PC-9 (cell line): ENCODE measurements around the gene S100B. TPM values are rescaled to one million over a fixed set of nuclear protein-coding genes. Genes with fewer than 3 reads are reported as not detected.
"Not testable (repeated sequence)": the region's sequence is repeated elsewhere in the genome, so short reads cannot be mapped to it uniquely, and the experiment has no call there.

Source experiments
- BruUV-seq: library from RNA; stranded (reverse); fragments of 400-500 nt; replicated peaks from 2 replicates; lab custom pipeline; 2021; lab: Mats Ljungman, UMichigan
- CTCF ChIA-PET: fragments of 300-600 bp; sonication (Branson Sonifier 250); formaldehyde crosslinking; loops from one replicate; lab custom pipeline; 2022; ENCODE audit warnings: antibody characterized with exemption; lab: Charles Lee
- POLR2A ChIA-PET: fragments of 300-600 bp; sonication (Branson Sonifier 250); formaldehyde crosslinking; loops from one replicate; lab custom pipeline; 2022; ENCODE audit warnings: antibody characterized with exemption; ENCODE audit not compliant: unreplicated experiment; lab: Charles Lee
- DNase-seq, 2 experiments: peaks; one replicate each; pipeline versions ENCODE4 v3.0.0 to v3.0.0-alpha.2; 2015 to 2022; ENCODE audit warnings: mixed read lengths in 1 of 2
- H2AFZ ChIP-seq: fragments of 200-600 bp; sonication (generic); 2 replicates; pipeline ENCODE4 v1.8.1; 2017; ENCODE audit warnings: antibody characterized with exemption
- H3F3A ChIP-seq: fragments of 200-600 bp; sonication (generic); 2 replicates; pipeline ENCODE4 v1.8.1; 2017; ENCODE audit warnings: antibody characterized with exemption, mild to moderate bottlenecking, low read depth; ENCODE audit not compliant: insufficient read depth
- H3K27ac ChIP-seq: fragments of 200-600 bp; sonication (generic); 2 replicates; pipeline ENCODE4 v1.6.1; 2016; ENCODE audit warnings: mixed run types
- H3K27me3 ChIP-seq: fragments of 200-600 bp; sonication (generic); 2 replicates; pipeline ENCODE4 v1.6.1; 2016; ENCODE audit warnings: low read depth, mixed run types; ENCODE audit not compliant: insufficient read depth
- H3K36me3 ChIP-seq: fragments of 200-600 bp; sonication (generic); 2 replicates; pipeline ENCODE4 v1.6.1; 2016; ENCODE audit warnings: low read depth, mixed run types
- H3K4me1 ChIP-seq: fragments of 200-600 bp; sonication (generic); replicated peaks from 2 replicates; pipeline ENCODE4 v1.6.1; 2016; ENCODE audit warnings: mixed run types; ENCODE audit not compliant: insufficient read depth
- H3K4me2 ChIP-seq: fragments of 200-600 bp; sonication (generic); 2 replicates; pipeline ENCODE4 v1.6.1; 2017; ENCODE audit warnings: mixed run types
- H3K4me3 ChIP-seq: fragments of 200-600 bp; sonication (generic); 2 replicates; pipeline ENCODE4 v1.6.1; 2016; ENCODE audit warnings: mixed run types
- H3K79me2 ChIP-seq: fragments of 200-600 bp; sonication (generic); 2 replicates; pipeline ENCODE4 v1.6.1; 2017; ENCODE audit warnings: low read depth, mixed run types
- H3K9me2 ChIP-seq: fragments of 200-600 bp; sonication (generic); 2 replicates; pipeline ENCODE4 v1.8.1; 2017; ENCODE audit warnings: mild to moderate bottlenecking; ENCODE audit not compliant: insufficient read depth
- H3K9me3 ChIP-seq: fragments of 200-600 bp; sonication (generic); 2 replicates; pipeline ENCODE4 v1.8.1; 2016; ENCODE audit warnings: low read depth; ENCODE audit not compliant: insufficient read depth
- H4K20me1 ChIP-seq: fragments of 200-600 bp; sonication (generic); 2 replicates; pipeline ENCODE4 v1.8.1; 2017; ENCODE audit not compliant: insufficient read depth
- EZH2 ChIP-seq: fragments of 200-600 bp; sonication (generic); IDR thresholded peaks from 2 replicates; pipeline ENCODE4 v1.8.0; 2017; ENCODE audit warnings: antibody characterized with exemption, low read depth
- intact Hi-C: fragments of 100-400 bp; cut with micrococcal nuclease; formaldehyde crosslinking; loops from one replicate; pipeline ENCODE4 v1.10.0; 2022; ENCODE audit not compliant: unreplicated experiment
- total RNA-seq: library from RNA; stranded (reverse); gene quantifications from 2 replicates; pipeline ENCODE4 v1.2.3, GENCODE V29; 2021
- TF ChIP-seq, protein P1 (sequence below): fragments of 200-600 bp; sonication (generic); conservative IDR thresholded peaks from 2 replicates; pipeline ENCODE4 v1.6.1; 2017; ENCODE audit warnings: mixed run types, antibody characterized with exemption, mild to moderate bottlenecking, moderate library complexity

The S100B gene
- total RNA-seq, 1 experiment from 2014 or later = not detected

DNA sequence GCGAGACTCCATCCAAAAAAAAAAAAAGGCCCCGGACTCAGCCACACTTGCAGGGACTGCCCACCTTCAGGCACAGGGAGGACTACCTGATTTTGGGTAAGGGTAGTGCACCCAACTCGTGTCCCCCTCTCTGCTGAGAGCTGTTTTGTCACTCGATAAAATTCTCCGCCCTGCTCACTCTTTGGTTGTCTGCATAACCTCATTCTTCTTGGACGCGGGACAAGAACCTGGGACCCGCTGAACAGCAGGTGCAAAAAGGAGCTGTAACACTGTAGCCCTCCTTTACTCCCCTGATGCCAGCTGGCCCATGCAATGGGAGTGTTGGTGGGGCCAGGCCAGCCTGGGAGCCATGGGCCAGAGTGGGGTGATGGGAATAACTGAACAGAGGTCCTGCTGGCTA lies 10.6 kb downstream of the S100B start:
- TF ChIP-seq, protein P1, sequence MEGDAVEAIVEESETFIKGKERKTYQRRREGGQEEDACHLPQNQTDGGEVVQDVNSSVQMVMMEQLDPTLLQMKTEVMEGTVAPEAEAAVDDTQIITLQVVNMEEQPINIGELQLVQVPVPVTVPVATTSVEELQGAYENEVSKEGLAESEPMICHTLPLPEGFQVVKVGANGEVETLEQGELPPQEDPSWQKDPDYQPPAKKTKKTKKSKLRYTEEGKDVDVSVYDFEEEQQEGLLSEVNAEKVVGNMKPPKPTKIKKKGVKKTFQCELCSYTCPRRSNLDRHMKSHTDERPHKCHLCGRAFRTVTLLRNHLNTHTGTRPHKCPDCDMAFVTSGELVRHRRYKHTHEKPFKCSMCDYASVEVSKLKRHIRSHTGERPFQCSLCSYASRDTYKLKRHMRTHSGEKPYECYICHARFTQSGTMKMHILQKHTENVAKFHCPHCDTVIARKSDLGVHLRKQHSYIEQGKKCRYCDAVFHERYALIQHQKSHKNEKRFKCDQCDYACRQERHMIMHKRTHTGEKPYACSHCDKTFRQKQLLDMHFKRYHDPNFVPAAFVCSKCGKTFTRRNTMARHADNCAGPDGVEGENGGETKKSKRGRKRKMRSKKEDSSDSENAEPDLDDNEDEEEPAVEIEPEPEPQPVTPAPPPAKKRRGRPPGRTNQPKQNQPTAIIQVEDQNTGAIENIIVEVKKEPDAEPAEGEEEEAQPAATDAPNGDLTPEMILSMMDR = no peak
- no peak for TF ChIP-seq EZH2
- ChIA-PET CTCF (no interaction called here), POLR2A (no interaction called here)
- no peaks in the 10 kb centered on the region for H3K27me3 ChIP-seq
- no peaks in the 10 kb centered on the region for H3K9me3 ChIP-seq
- intact Hi-C loops = no loop called here
- H3K4me3 ChIP-seq = no peak overlapping the region
- H3K4me1 ChIP-seq = no peaks in the 10 kb centered on the region
- no peaks in the 10 kb centered on the region for H3K9me2 ChIP-seq
- H2AFZ ChIP-seq = no peak overlapping the region
- H3F3A ChIP-seq = no peaks in the 10 kb centered on the region
- H4K20me1 ChIP-seq = no peaks in the 10 kb centered on the region
- no peaks in the 10 kb centered on the region for H3K79me2 ChIP-seq
- no TSS peak for BruUV-seq
- no peak overlapping the region for H3K27ac ChIP-seq
- no peak overlapping the region for H3K4me2 ChIP-seq
- H3K36me3 ChIP-seq = no peaks in the 10 kb centered on the region
- DNase-seq = no peak

DNA sequence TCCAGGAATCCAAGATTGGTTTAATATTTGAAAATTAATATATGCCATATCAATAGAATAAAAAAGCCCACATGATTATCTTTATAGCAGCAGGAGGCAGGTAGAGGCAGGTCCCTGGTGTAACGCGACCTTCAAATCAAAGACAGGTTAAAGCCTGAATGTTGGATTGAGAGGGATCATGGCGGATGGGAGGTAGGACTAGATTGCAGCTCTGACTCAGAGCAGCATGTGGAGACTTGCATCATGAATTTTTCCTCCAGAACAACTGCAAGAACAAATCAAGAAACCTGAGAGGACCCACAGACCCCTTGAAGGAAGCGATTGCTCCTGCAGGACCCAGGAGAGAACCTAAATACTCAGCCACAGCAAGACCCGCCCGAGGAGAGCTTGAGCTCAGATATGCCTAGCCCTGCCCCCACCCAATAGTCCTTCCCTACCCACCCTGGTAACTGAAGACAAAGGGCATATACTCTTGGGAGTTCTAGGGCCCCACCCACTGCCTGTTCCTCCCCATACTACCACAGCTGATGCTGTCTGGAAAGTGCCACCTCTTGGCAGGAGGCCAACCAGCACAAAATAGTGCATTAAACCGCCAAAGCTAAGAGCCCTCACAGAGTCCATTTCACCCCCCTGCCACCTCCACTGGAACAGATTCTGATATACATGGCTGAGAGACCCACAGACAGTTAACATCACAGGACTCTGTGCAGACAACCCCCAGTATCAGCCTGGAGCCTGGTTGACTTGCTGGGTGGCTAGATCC lies 19.5 kb downstream of the S100B start:
- Histone ChIP-seq H4K20me1 (no peaks in the 10 kb centered on the region), H3K27ac (no peak overlapping the region), H3K79me2 (no peaks in the 10 kb centered on the region), H3K4me1 (no peaks in the 10 kb centered on the region), H3K36me3 (no peaks in the 10 kb centered on the region), H3K9me3 (no peaks in the 10 kb centered on the region; the same call in none of the 2 replicates), H3K4me3 (no peak overlapping the region), H3K9me2 (no peaks in the 10 kb centered on the region), H2AFZ (no peak overlapping the region), H3K4me2 (no peak overlapping the region), H3K27me3 (no peaks in the 10 kb centered on the region), H3F3A (no peaks in the 10 kb centered on the region)
- no peak for TF ChIP-seq EZH2
- TF ChIP-seq, protein P1 = no peak
- intact Hi-C loops = no loop called here
- POLR2A ChIA-PET = interaction anchor here (0.5 kb wide), 1 partner anchor 159 kb away, joined by 5 read pairs; no protein-coding TSS in a partner anchor
- no TSS peak for BruUV-seq
- DNase-seq = no peak
- CTCF ChIA-PET = no interaction called here

DNA sequence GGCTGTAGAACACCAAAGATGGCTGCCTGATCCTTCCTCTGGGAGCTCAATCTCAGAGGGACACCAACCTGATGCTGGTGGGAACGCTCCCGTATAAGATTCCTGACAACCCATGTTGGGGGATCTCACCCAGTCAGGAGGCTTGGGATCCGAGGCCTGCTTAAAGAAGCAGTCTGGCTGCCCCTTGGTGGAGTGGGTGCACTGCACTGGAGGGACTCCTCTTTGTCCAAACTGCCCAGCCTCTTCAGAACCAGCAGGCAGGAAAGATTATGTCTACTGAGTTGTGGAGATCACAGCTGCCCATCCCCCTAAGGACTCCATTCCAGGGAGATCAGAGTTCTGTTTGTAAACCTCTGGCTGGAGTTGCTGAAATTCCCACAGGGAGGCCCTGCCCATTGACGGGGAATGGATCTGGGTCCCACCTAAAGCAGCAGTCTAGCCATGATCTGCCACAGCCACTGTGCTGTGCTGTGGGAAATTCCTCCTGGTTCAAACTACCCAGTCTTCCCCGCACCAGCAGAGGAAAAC lies 23.0 kb downstream of the S100B start:
- H3K9me3 ChIP-seq = no peaks in the 10 kb centered on the region; the same call in none of the 2 replicates
- POLR2A ChIA-PET = no interaction called here
- BruUV-seq = no TSS peak

DNA sequence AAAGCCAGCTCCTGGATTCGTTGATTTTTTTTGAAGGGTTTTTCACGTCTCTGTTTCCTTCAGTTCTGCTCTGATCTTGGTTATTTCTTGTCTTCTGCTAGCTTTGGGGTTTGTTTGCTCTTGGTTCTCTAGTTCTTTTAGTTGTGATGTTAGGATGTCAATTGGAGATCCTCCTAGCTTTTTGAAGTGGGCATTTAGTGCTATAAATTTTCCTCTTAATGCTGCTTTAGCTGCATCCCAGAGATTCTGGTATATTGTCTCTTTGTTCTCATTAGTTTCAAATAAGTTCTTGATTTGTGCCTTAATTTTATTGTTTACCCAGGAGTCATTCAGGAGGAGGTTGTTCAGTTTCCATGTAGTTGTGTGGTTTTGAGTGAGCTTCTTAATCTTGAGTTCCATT lies 25.5 kb downstream of the S100B start:
- not testable (repeated sequence) for H3K4me2 ChIP-seq

More for the DNA sequence above, 23.0 kb downstream of the S100B start:
- Histone ChIP-seq H3F3A (no peaks in the 10 kb centered on the region), H2AFZ (no peak overlapping the region), H3K4me3 (no peak overlapping the region), H3K27me3 (no peaks in the 10 kb centered on the region), H3K9me2 (no peaks in the 10 kb centered on the region), H3K27ac (no peak overlapping the region), H3K79me2 (no peaks in the 10 kb centered on the region), H4K20me1 (no peaks in the 10 kb centered on the region), H3K4me1 (no peaks in the 10 kb centered on the region), H3K4me2 (no peak overlapping the region), H3K36me3 (no peaks in the 10 kb centered on the region)
- TF ChIP-seq, protein P1 = no peak
- no peak for TF ChIP-seq EZH2
- CTCF ChIA-PET = no interaction called here
- intact Hi-C loops = no loop called here
- DNase-seq = no peak

DNA sequence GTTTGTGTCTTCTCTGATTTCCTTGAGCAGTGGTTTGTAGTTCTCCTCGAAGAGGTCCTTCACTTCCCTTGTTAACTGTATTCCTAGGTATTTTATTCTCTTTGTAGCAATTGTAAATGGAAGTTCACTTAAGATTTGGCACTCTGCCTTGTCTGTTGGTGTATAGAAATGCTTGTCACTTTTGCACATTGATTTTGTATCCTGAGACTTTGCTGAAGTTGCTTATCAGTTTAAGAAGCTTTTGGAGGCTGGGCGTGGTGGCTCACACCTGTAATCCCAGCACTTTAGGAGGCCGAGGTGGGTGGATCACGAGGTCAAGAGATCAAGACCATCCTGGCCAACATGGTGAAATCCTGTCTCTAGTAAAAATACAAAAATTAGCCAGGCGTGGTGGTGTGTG lies 27.1 kb downstream of the S100B start:
- POLR2A ChIA-PET = interaction anchor here (0.6 kb wide), 1 partner anchor 344 kb away, joined by 5 read pairs; no protein-coding TSS in a partner anchor
- BruUV-seq, H4K20me1 ChIP-seq, H3F3A ChIP-seq, H3K4me3 ChIP-seq, H2AFZ ChIP-seq, H3K27me3 ChIP-seq, intact Hi-C loops, H3K9me3 ChIP-seq, H3K36me3 ChIP-seq, H3K79me2 ChIP-seq, DNase-seq, H3K4me1 ChIP-seq, H3K9me2 ChIP-seq, H3K27ac ChIP-seq, H3K4me2 ChIP-seq, CTCF ChIA-PET: not testable (repeated sequence)

More for the DNA sequence above, 25.5 kb downstream of the S100B start:
- BruUV-seq, H3K79me2 ChIP-seq, H3K36me3 ChIP-seq, H3K4me3 ChIP-seq, H3F3A ChIP-seq, H3K27ac ChIP-seq, DNase-seq, H2AFZ ChIP-seq, H4K20me1 ChIP-seq, H3K9me3 ChIP-seq, H3K9me2 ChIP-seq, CTCF ChIA-PET, H3K27me3 ChIP-seq, intact Hi-C loops, H3K4me1 ChIP-seq: not testable (repeated sequence)
- POLR2A ChIA-PET = interaction anchor here (0.7 kb wide), 1 partner anchor 20 kb away, joined by 3 read pairs; no protein-coding TSS in a partner anchor
